SIG-M5 treated with dmso at 0.1 percent for 504 hours (cell line): Measurements from ENCODE around the gene FURIN.
"Not testable (repeated sequence)": the region's sequence is repeated elsewhere in the genome, so short reads cannot be mapped to it uniquely, and the experiment has no call there.

Experiments used
- DNase-seq: peaks from one replicate; lab custom pipeline; 2025; ENCODE audit not compliant: unreplicated experiment; lab: John Stamatoyannopoulos, UW

The FURIN gene

GRCh38 chr15:90868261-90868689 lies at the start of gene FURIN:
Gene FURIN, plus strand, starts transcription at chr15:90868588. Its CDS starts 7,153 bp downstream, at chr15:90875741.
- DNase-seq = peak; percentile 37

GRCh38 chr15:90819390-90819789 lies 49.0 kb upstream of the FURIN start:
- no peak for DNase-seq

GRCh38 chr15:90819850-90820249 lies 48.5 kb upstream of the FURIN start:
- no peak for DNase-seq

GRCh38 chr15:90820481-90820880 lies 47.9 kb upstream of the FURIN start:
- no peak for DNase-seq

- DNase-seq = no peak
Observed at GRCh38 chr15:90822204-90822955, 46.0 kb upstream of the FURIN start.

- DNase-seq = no peak
Observed at GRCh38 chr15:90823455-90823974, 44.9 kb upstream of the FURIN start.

GRCh38 chr15:90825115-90825899 lies 43.1 kb upstream of the FURIN start:
- DNase-seq = not testable (repeated sequence)

- DNase-seq = not testable (repeated sequence)
Observed at GRCh38 chr15:90826206-90826885, 42.0 kb upstream of the FURIN start.

GRCh38 chr15:90826886-90827435 lies 41.4 kb upstream of the FURIN start:
- no peak for DNase-seq

GRCh38 chr15:90828111-90828510 lies 40.3 kb upstream of the FURIN start:
- DNase-seq = no peak

- DNase-seq = no peak
Observed at GRCh38 chr15:90829126-90829525, 39.3 kb upstream of the FURIN start.

- peak; percentile 49 for DNase-seq
Observed at GRCh38 chr15:90829942-90830440, 38.4 kb upstream of the FURIN start.

- no peak for DNase-seq
Observed at GRCh38 chr15:90834626-90835025, 33.8 kb upstream of the FURIN start.

GRCh38 chr15:90836296-90836871 lies 32.0 kb upstream of the FURIN start:
- DNase-seq = no peak

- DNase-seq = no peak
Observed at GRCh38 chr15:90837094-90837493, 31.3 kb upstream of the FURIN start.

- no peak for DNase-seq
Observed at GRCh38 chr15:90838139-90838538, 30.2 kb upstream of the FURIN start.

GRCh38 chr15:90838544-90838943 lies 29.8 kb upstream of the FURIN start:
- no peak for DNase-seq

GRCh38 chr15:90839187-90840071 lies 29.0 kb upstream of the FURIN start:
- peak; percentile 88 for DNase-seq

GRCh38 chr15:90840157-90840855 lies 28.1 kb upstream of the FURIN start:
- no peak for DNase-seq
